Activated T-helper 2 cell treated with anti-CD3 and anti-CD28 coated beads, Interferon-gamma antibody, Interleukin-2, Interleukin-4, amounts not matched to agents 10 μg/mL and 5 μg/mL and 100 μg/mL, durations not matched to agents 14 hours and 24 hours and 36 hours (primary cell): ENCODE results near the gene NXNL1. TPM values are rescaled to one million over a fixed set of nuclear protein-coding genes. Genes with fewer than 3 reads are reported as not detected.
"Not testable (repeated sequence)": the region's sequence is repeated elsewhere in the genome, so short reads cannot be mapped to it uniquely, and the experiment has no call there.

Source experiments
- DNase-seq: peaks from one replicate; pipeline ENCODE4 v3.0.0; 2021; ENCODE audit warnings: low spot score
- H3K27ac Mint-ChIP-seq: one replicate; pipeline ENCODE4 v1.8.0; 2021; ENCODE audit warnings: mixed read lengths
- H3K27me3 Mint-ChIP-seq: one replicate; pipeline ENCODE4 v1.8.0; 2021; ENCODE audit warnings: low read depth, mixed read lengths
- H3K36me3 Mint-ChIP-seq: one replicate; pipeline ENCODE4 v1.8.0; 2021; ENCODE audit warnings: low read depth, mixed read lengths
- H3K4me1 Mint-ChIP-seq: one replicate; pipeline ENCODE4 v1.8.0; 2021; ENCODE audit warnings: low read depth, mixed read lengths
- H3K4me3 Mint-ChIP-seq: one replicate; pipeline ENCODE4 v1.8.0; 2021; ENCODE audit warnings: low read depth, mild to moderate bottlenecking, moderate library complexity, mixed read lengths
- H3K9me3 Mint-ChIP-seq: one replicate; pipeline ENCODE4 v1.8.0; 2021; ENCODE audit warnings: mixed read lengths
- intact Hi-C: fragments of 100-400 bp; cut with micrococcal nuclease; formaldehyde crosslinking; loops from one replicate; pipeline ENCODE4 v1.15.1; 2023
- total RNA-seq: library from RNA; stranded (reverse); gene quantifications from 2 replicates; pipeline ENCODE4 v1.2.3, GENCODE V29; 2022

NXNL1 gene
- total RNA-seq, 1 donor from 2014 or later, result not detected

GRCh38 chr19:17482877-17483604, 22.3 kb upstream of the NXNL1 start:
- Mint-ChIP-seq H3K9me3 (no peaks in the 10 kb centered on the region), H3K4me1 (no peaks in the 10 kb centered on the region), H3K27ac (no peak overlapping the region), H3K36me3 (no peaks in the 10 kb centered on the region), H3K4me3 (no peak overlapping the region), H3K27me3 (no peaks in the 10 kb centered on the region)
- intact Hi-C loops, result no loop called here
- DNase-seq, result no peak

DNA sequence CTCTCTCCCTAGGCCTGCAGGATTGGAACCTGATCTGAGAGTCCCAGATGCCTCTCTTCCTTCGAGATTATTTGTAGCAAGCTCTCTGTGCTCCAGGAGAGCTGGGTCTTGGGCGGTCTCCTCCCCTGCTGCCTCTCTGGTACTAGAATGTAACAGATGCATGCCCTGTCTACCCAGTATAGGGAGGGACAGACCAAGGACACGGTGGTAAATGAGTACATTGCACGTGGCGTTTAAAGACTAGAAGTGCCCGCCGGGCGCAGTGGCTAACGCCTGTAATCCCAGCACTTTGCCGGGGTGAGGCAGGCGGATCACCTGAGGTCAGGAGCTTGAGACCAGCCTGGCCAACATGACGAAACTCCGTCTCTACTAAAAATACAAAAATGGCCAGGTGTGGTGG, 21.3 kb upstream of the NXNL1 start:
- intact Hi-C loops, result no loop called here
- Mint-ChIP-seq H3K27me3 (no peaks in the 10 kb centered on the region), H3K9me3 (no peaks in the 10 kb centered on the region), H3K36me3 (no peaks in the 10 kb centered on the region), H3K4me3 (no peak overlapping the region), H3K4me1 (no peaks in the 10 kb centered on the region), H3K27ac (no peak overlapping the region)
- DNase-seq, result no peak

DNA sequence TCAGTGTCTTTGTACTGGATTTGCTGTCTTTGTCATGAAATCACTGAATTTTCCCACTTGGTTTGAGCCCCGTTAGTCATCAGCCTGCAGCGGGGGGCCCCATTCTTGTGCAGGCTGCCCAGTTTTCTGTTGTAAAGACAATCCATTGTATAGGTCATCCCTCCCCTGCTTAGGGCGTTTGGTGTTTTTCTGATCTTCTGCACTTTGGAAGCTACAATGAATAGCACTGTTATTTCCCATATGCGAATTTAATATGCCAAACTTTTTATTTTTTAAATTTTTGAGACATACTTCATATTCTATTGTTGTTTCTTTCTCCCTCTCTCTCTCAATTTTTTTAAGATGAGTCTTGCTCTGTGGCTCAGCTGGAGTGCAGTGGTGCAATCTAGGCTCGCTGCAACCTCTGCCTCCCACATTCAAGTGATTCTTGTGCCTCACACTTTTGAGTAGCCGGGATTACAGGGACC, 18.6 kb upstream of the NXNL1 start:
- intact Hi-C loops, result no loop called here
- no peaks in the 10 kb centered on the region for H3K9me3 Mint-ChIP-seq

DNA sequence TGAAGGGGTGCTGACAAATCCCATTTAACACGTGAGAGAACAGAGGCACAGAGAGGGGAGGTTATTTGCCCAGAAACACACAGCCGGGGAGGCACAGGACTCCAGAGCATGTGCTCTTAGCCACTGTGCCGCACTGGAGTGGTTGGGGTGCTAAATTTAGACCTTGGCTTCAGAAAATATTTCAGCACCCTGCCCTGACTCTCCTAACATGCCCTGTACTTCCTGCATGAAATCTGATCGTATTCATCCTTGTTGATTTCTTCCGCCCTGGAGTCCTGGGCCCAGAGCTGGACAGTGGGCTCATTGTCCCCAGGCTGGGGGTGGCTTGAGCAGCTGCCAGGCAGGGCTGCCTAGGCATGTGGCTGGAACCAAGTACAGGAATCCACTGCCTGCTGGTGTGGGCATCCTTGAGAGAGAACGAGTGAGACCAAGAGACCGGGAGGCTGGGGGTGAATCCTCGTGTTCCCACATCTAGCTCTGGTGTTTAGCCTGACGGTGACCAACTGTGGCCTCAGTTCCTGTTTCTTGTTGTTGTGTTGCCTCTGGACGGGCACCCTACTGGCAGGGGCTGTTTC, 14.9 kb upstream of the NXNL1 start:
- H3K4me1 Mint-ChIP-seq, result peaks cover 9% of the 10 kb centered on the region
- H3K9me3 Mint-ChIP-seq, result no peaks in the 10 kb centered on the region
- H3K27me3 Mint-ChIP-seq, result peaks cover 3% of the 10 kb centered on the region
- intact Hi-C loops, result no loop called here
- no peaks in the 10 kb centered on the region for H3K36me3 Mint-ChIP-seq
- H3K27ac Mint-ChIP-seq, result no peak overlapping the region
- no peak for DNase-seq
- no peak overlapping the region for H3K4me3 Mint-ChIP-seq

More for the DNA sequence above, 18.6 kb upstream of the NXNL1 start:
- no peak overlapping the region for H3K27ac Mint-ChIP-seq
- no peaks in the 10 kb centered on the region for H3K36me3 Mint-ChIP-seq
- no peaks in the 10 kb centered on the region for H3K27me3 Mint-ChIP-seq
- H3K4me1 Mint-ChIP-seq, result no peaks in the 10 kb centered on the region
- DNase-seq, result no peak
- no peak overlapping the region for H3K4me3 Mint-ChIP-seq

DNA sequence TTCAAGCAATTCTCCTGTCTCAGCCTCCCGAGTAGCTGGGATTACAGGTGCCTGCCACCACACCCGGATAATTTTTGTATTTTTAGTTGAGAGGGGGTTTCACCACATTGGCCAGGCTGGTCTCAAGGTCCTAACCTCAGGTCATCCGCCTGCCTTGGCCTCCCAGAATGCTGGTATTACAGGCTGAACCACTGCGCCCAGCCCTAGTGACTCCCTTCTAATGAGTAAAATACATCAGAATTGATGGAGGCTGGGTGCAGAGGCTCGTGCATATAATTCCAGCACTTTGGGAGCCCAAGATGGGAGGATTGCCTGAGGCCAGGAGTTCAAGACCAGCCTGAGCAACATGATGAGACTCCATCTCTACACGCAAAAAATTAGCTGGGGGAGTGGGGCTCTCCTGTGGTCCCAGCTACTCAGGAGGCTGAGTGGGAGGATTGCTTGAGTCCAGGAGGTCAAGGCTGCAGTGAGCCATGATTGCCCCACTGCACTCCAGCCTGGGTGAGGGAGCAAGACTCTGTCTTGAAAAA, 14.3 kb upstream of the NXNL1 start:
- intact Hi-C loops, H3K4me1 Mint-ChIP-seq, H3K4me3 Mint-ChIP-seq, DNase-seq, H3K36me3 Mint-ChIP-seq, H3K27ac Mint-ChIP-seq, H3K9me3 Mint-ChIP-seq, H3K27me3 Mint-ChIP-seq: not testable (repeated sequence)

GRCh38 chr19:17473041-17473440, 12.3 kb upstream of the NXNL1 start:
- Mint-ChIP-seq H3K27me3 (peaks cover 6% of the 10 kb centered on the region), H3K9me3 (no peaks in the 10 kb centered on the region), H3K4me3 (no peak overlapping the region), H3K36me3 (no peaks in the 10 kb centered on the region), H3K27ac (no peak overlapping the region), H3K4me1 (peaks cover 17% of the 10 kb centered on the region)
- no peak for DNase-seq
- intact Hi-C loops, result no loop called here

GRCh38 chr19:17471410-17472125, 10.8 kb upstream of the NXNL1 start:
- no peaks in the 10 kb centered on the region for H3K36me3 Mint-ChIP-seq
- DNase-seq, result no peak
- intact Hi-C loops, result no loop called here
- no peak overlapping the region for H3K27ac Mint-ChIP-seq
- H3K4me3 Mint-ChIP-seq, result peak overlapping the region; percentile 94
- peaks cover 17% of the 10 kb centered on the region for H3K4me1 Mint-ChIP-seq
- peaks cover 6% of the 10 kb centered on the region for H3K27me3 Mint-ChIP-seq
- no peaks in the 10 kb centered on the region for H3K9me3 Mint-ChIP-seq

DNA sequence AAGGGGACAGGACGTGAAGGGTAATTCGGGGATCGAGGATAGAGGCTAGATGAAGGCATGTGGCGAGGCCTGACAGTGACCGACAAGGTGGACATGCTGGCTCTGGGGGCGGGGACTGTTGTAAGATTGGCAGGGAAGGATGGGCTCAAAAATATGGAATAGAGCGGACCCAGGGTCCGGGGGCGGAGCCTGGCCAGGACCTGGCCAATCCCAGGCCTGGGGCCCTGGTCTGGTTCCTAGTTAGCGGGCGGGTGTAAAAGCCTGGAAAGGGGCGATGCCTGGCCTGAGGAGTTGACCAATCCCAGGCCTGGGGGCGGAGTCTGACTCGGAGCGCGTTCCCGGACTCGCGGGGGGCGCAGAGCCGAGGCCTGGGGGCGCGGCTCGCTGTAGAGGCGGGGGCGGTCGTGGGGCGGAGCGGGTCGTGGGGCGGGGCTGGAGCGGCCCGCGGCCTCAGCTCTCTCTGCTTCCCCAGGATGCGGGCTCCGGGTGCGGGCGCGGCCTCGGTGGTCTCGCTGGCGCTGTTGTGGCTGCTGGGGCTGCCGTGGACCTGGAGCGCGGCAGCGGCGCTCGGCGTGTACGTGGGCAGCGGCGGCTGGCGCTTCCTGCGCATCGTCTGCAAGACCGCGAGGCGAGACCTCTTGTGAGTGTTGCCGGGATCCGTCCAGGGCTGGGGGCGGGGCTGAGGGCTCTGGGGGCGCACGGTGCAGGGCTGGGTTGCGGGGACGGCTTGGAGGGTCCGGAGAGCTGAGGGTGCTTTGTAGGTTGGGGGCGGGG, 9.5 kb upstream of the NXNL1 start, which contains the start of gene SLC27A1:
TSS of gene SLC27A1 (plus strand) at position 457 of the 774 bp plus-strand sequence. CDS start at position 474, 17 bp downstream.
- intact Hi-C loops, result no loop called here
- Mint-ChIP-seq H3K36me3 (no peaks in the 10 kb centered on the region), H3K4me1 (peaks cover 20% of the 10 kb centered on the region), H3K9me3 (no peaks in the 10 kb centered on the region), H3K27me3 (peaks cover 6% of the 10 kb centered on the region), H3K27ac (peak within 1 kb of the TSS; percentile 79), H3K4me3 (peak within 1 kb of the TSS; percentile 94)
- peak; percentile 82 for DNase-seq

DNA sequence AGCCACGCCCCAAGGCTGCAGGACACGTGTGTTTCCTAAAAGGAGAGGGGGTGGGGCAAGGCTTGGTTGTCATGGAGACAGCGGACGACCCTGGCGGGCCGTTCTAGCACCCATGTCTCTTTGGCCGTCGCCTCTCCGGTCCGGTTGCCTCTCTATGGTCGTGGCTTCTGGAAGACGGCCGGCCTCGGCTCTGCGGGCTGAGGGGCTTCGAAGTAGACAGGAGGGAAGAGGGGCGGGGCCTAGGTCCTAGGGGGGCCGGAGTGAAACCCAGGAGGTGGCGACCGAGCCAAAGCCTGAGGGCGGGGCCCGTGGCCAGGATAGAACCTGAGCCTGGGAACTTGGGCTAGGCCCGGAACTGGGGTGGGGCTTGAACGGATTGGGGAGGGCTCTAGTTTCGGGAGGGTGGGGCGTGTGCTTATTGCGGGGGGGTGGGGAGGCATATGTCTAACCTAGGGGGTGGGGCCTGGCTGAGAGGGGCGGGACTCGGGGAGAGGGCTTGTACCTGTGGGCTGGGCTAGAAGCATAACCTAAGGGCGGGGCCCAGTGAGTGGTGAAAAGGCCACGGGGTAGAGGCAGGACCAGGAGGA, 8.8 kb upstream of the NXNL1 start:
- peaks cover 6% of the 10 kb centered on the region for H3K27me3 Mint-ChIP-seq
- H3K27ac Mint-ChIP-seq, result peak overlapping the region; percentile 79
- intact Hi-C loops, result loop anchor here (5.0 kb wide), 2 partner anchors 62 to 122 kb away; partner anchors contain the start of gene BST2
- H3K36me3 Mint-ChIP-seq, result no peaks in the 10 kb centered on the region
- H3K4me3 Mint-ChIP-seq, result peak overlapping the region; percentile 94
- peak; percentile 81 for DNase-seq
- no peaks in the 10 kb centered on the region for H3K9me3 Mint-ChIP-seq
- H3K4me1 Mint-ChIP-seq, result peaks cover 20% of the 10 kb centered on the region

- no peaks in the 10 kb centered on the region for H3K9me3 Mint-ChIP-seq
- intact Hi-C loops, result loop anchor here (5.0 kb wide), 2 partner anchors 62 to 122 kb away; partner anchors contain the start of gene BST2
- H3K27me3 Mint-ChIP-seq, result peaks cover 6% of the 10 kb centered on the region
- peaks cover 20% of the 10 kb centered on the region for H3K4me1 Mint-ChIP-seq
- H3K4me3 Mint-ChIP-seq, result peak overlapping the region; percentile 94
- H3K27ac Mint-ChIP-seq, result peak overlapping the region; percentile 33
- no peaks in the 10 kb centered on the region for H3K36me3 Mint-ChIP-seq
- DNase-seq, result no peak
Observed at GRCh38 chr19:17469092-17469480, 8.4 kb upstream of the NXNL1 start.

DNA sequence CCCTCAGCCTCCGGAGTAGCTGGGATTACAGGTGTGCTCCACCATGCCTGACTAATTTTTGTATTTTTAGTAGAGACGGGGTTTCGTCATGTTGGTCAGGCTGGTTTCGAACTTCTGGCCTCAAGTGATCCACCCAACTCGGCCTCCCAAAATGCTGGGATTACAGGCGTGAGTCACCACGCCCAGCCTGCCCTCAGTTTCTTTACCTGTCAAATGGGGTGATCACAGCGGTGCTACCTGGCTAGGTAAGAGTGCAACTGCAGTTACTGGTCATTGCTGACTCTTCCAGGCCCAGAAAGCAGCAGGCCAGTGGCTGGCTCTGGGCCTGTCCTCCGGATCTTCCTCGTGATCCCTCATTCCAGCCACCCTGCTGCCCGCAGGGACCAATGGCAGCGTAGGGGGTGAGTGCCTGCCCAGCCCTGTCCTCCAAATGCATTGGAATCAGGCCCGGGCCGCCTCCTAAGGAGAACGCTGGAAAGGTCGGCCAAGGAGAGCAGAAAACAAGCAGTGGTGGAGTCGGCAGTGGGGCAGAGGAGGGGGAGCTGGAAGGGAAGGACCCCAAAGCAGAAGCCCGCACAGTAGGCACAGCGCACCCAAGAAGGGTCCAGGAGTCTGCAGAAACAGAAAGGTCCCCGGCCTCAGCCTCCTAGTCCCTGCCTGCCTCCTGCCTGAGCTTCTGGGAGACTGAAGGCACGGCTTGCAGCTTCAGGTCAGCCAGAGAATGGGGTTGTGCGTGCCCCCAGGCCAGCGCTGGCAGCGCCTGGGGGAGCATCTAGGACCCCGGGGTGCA, 7.8 kb upstream of the NXNL1 start:
- Mint-ChIP-seq H3K4me1 (peaks cover 20% of the 10 kb centered on the region), H3K36me3 (no peaks in the 10 kb centered on the region), H3K27ac (no peak overlapping the region), H3K9me3 (no peaks in the 10 kb centered on the region), H3K4me3 (peak overlapping the region; percentile 94), H3K27me3 (peaks cover 6% of the 10 kb centered on the region)
- intact Hi-C loops, result loop anchor here (5.0 kb wide), 2 partner anchors 61 to 121 kb away; partner anchors contain the start of gene BST2
- DNase-seq, result no peak
